H1 (cell line): Measurements from ENCODE around the gene TNS3. TPM values are rescaled to one million over a fixed set of nuclear protein-coding genes. Genes with fewer than 3 reads are reported as not detected.

Experiments used
- BACH1 ChIP-seq: IDR thresholded peaks from 2 replicates; pipeline ENCODE4 v1.6.1; 2012; ENCODE audit warnings: low read length, improper control_type of control experiment
- CEBPB ChIP-seq: IDR thresholded peaks from 2 replicates; pipeline ENCODE4 v1.6.1; 2012; ENCODE audit warnings: low read depth, low read length
- CHD7 ChIP-seq: fragments of 300-600 bp; sonication (generic); IDR thresholded peaks from 2 replicates; pipeline ENCODE4 v1.7.1; 2012; ENCODE audit warnings: low read length, moderate library complexity, mild to moderate bottlenecking, inconsistent platforms; ENCODE audit not compliant: insufficient replicate concordance
- GABPA ChIP-seq: IDR thresholded peaks from 2 replicates; pipeline ENCODE4 v1.6.1; 2011; ENCODE audit warnings: mild to moderate bottlenecking, low read length, moderate library complexity, borderline replicate concordance; ENCODE audit not compliant: insufficient read depth
- MAX ChIP-seq: IDR thresholded peaks from 2 replicates; pipeline ENCODE4 v1.6.1; 2012; ENCODE audit warnings: inconsistent platforms
- SRF ChIP-seq: IDR thresholded peaks from 2 replicates; pipeline ENCODE4 v1.6.1; 2011; ENCODE audit warnings: mild to moderate bottlenecking, low read depth, low read length, moderate library complexity
- TAF1 ChIP-seq: IDR thresholded peaks from 2 replicates; pipeline ENCODE4 v1.6.1; 2011; ENCODE audit warnings: mild to moderate bottlenecking, low read depth, low read length
- polyA plus RNA-seq, 7 experiments: library from polyadenylated mRNA; depleted of rRNA in 3 of 7; stranded (reverse) in 5 of 7; unstranded in 2 of 7; fragments of >200 nt in 5 of 7; fragments of 200-250 nt in 2 of 7; gene quantifications; 1 replicate in 5 of 7; 2 replicates in 1 of 7; 4 replicates in 1 of 7; pipeline versions ENCODE4 v1.2.1 to v1.2.3, GENCODE V29; 2011 to 2013; ENCODE audit warnings: missing spikeins in 2 of 7, mixed read lengths in 2 of 7
- total RNA-seq: library from RNA; stranded (reverse); fragmentation: NEBNext Ultra II Directional; extraction: Animal tissue kit (Norgen Biotek cat#: 25700); gene quantifications from 2 replicates; pipeline ENCODE4 v1.2.1, GENCODE V29; 2021

The TNS3 gene
- total and polyA plus RNA-seq, 2 of the 8 experiments (the other 6 are each of a cell fraction or from before 2014, with no cell fraction given), result 11.9 to 24.2 TPM

- TF ChIP-seq CHD7 (no peak), TAF1 (no peak), SRF (no peak), GABPA (no peak), BACH1 (no peak), CEBPB (no peak), MAX (no peak)
Measured at GRCh38 chr7:47386273-47386835, 195.6 kb downstream of the TNS3 start (continued).
